A549 (cell line): ENCODE data around the gene BTBD16. TPM values are rescaled to one million over a fixed set of nuclear protein-coding genes. Genes with fewer than 3 reads are reported as not detected.

ENCODE experiments used
- ATAC-seq, 2 experiments: fragments of 200-7000 bp in 1 of 2; fragments of >200 bp in 1 of 2; cut with Nextera tagmentation in 1 of 2; cut with Tn5 transposase in 1 of 2; 3 replicates each; pipeline versions ENCODE4 v1.8.0 to v1.9.1; 2018 to 2020; ENCODE audit warnings: mild to moderate bottlenecking in 1 of 2, moderate library complexity in 1 of 2
- CTCF ChIA-PET: fragments of 300-600 bp; sonication (Branson Sonifier 250); formaldehyde crosslinking; extraction: SDS; loops from one replicate; lab custom pipeline; 2021; ENCODE audit warnings: antibody characterized with exemption, inconsistent platforms; lab: Yijun Ruan, JAX
- POLR2A ChIA-PET: fragments of 350-600 bp; formaldehyde crosslinking; extraction: SDS; loops from one replicate; lab custom pipeline; 2021; ENCODE audit warnings: antibody characterized with exemption, inconsistent platforms; lab: Yijun Ruan, JAX
- DNase-seq, 2 experiments: peaks; one replicate each; pipeline versions ENCODE4 v3.0.0 to v3.0.0-alpha.2; 2011 to 2016; ENCODE audit warnings: low read depth in 1 of 2, low spot score in 1 of 2
- FAIRE-seq: peaks from 2 replicates; lab custom pipeline; 2011; peaks lifted over from hg19 to GRCh38; lab: Jason Lieb, UNC
- H3K27ac ChIP-seq, 2 experiments: fragments of >200 bp; sonication (Bioruptor Twin); formaldehyde crosslinking; 3 replicates each; pipeline ENCODE4 v1.5.1; 2016 to 2017
- H3K4me1 ChIP-seq: fragments of >200 bp; sonication (Bioruptor Twin); formaldehyde crosslinking; 3 replicates; pipeline ENCODE4 v1.6.1; 2016
- H3K4me2 ChIP-seq: fragments of >200 bp; sonication (Bioruptor Twin); formaldehyde crosslinking; 3 replicates; pipeline ENCODE4 v1.6.1; 2016
- H3K4me3 ChIP-seq: fragments of >200 bp; sonication (Bioruptor Twin); formaldehyde crosslinking; 3 replicates; pipeline ENCODE4 v1.5.1; 2016
- H3K9me3 ChIP-seq: fragments of >200 bp; sonication (Bioruptor Twin); formaldehyde crosslinking; 3 replicates; pipeline ENCODE4 v1.6.1; 2016
- ATOH8 ChIP-seq: fragments of 250-450 bp; sonication (Bioruptor Pico); IDR thresholded peaks from 2 replicates; pipeline ENCODE4 v1.5.0; 2020; ENCODE audit warnings: low read depth, mild to moderate bottlenecking, moderate library complexity
- CBX2 ChIP-seq: fragments of 200-600 bp; sonication (generic); IDR thresholded peaks from 2 replicates; pipeline ENCODE4 v1.6.1; 2016; ENCODE audit warnings: low read depth, mild to moderate bottlenecking, borderline replicate concordance
- CTCF ChIP-seq: fragments of >200 bp; sonication (Bioruptor Twin); formaldehyde crosslinking; IDR thresholded peaks from 3 replicates; pipeline ENCODE4 v1.5.1; 2016
- FOSL2 ChIP-seq, 2 experiments: fragments of 450-650 bp in 1 of 2; fragments of >200 bp in 1 of 2; sonication (Bioruptor Twin) in 1 of 2; formaldehyde crosslinking; IDR thresholded peaks; 2 replicates each; pipeline versions ENCODE4 v1.5.0 to v1.6.1; 2016 to 2020; ENCODE audit warnings: mild to moderate bottlenecking in 1 of 2, moderate library complexity in 1 of 2
- FOXS1 ChIP-seq: fragments of 250-450 bp; sonication (Bioruptor Pico); IDR thresholded peaks from 2 replicates; pipeline ENCODE4 v1.5.0; 2020; ENCODE audit warnings: mild to moderate bottlenecking, moderate library complexity
- HDAC2 ChIP-seq: fragments of 200-600 bp; sonication (generic); IDR thresholded peaks from 2 replicates; pipeline ENCODE4 v1.6.1; 2016
- HOXB13 ChIP-seq: fragments of 250-450 bp; sonication (Bioruptor Pico); IDR thresholded peaks from 2 replicates; pipeline ENCODE4 v1.5.0; 2020; ENCODE audit warnings: low read depth, mild to moderate bottlenecking, moderate library complexity
- MAFK ChIP-seq: fragments of 450-650 bp; IDR thresholded peaks from 2 replicates; pipeline ENCODE4 v1.6.1; 2014; ENCODE audit not compliant: partially characterized antibody
- MYC ChIP-seq: IDR thresholded peaks from 2 replicates; pipeline ENCODE4 v1.6.1; 2012; ENCODE audit warnings: mild to moderate bottlenecking, inconsistent platforms, low read length, improper control_type of control experiment, borderline replicate concordance
- NPAS2 ChIP-seq: fragments of 250-450 bp; sonication (Bioruptor Pico); IDR thresholded peaks from 2 replicates; pipeline ENCODE4 v1.8.0; 2022; ENCODE audit warnings: mild to moderate bottlenecking, moderate library complexity, borderline replicate concordance
- POLR2AphosphoS2 ChIP-seq: conservative IDR thresholded peaks from 2 replicates; pipeline ENCODE4 v1.6.1; 2012; ENCODE audit warnings: low read length, improper control_type of control experiment, inconsistent platforms
- RFX5 ChIP-seq: fragments of 450-650 bp; IDR thresholded peaks from 2 replicates; pipeline ENCODE4 v1.7.1; 2014; ENCODE audit warnings: antibody characterized with exemption, mild to moderate bottlenecking, moderate library complexity
- SREBF2 ChIP-seq: fragments of 450-650 bp; IDR thresholded peaks from 2 replicates; pipeline ENCODE4 v1.6.1; 2014; ENCODE audit warnings: mild to moderate bottlenecking, moderate library complexity
- TP53 ChIP-seq: fragments of 250-450 bp; sonication (Bioruptor Pico); IDR thresholded peaks from 2 replicates; pipeline ENCODE4 v1.5.0; 2021; ENCODE audit warnings: mild to moderate bottlenecking, moderate library complexity
- ZFP36 ChIP-seq: fragments of 450-650 bp; IDR thresholded peaks from 2 replicates; pipeline ENCODE4 v1.6.1; 2014; ENCODE audit warnings: borderline replicate concordance; ENCODE audit not compliant: partially characterized antibody
- ZNF302 ChIP-seq: fragments of 250-450 bp; sonication (Bioruptor Pico); IDR thresholded peaks from 2 replicates; pipeline ENCODE4 v1.9.0; 2021; ENCODE audit warnings: inconsistent platforms, mild to moderate bottlenecking, moderate library complexity
- WGBS: methylation state at CpG from one replicate; pipeline ENCODE4 v1.1.6; 2017; ENCODE audit errors: missing lambda C conversion rate; 5-methylcytosine and 5-hydroxymethylcytosine counted together
- polyA plus RNA-seq, 4 experiments: library from polyadenylated mRNA; depleted of rRNA in 3 of 4; stranded (reverse); fragments of >200 nt; fragmentation: RNase III in 1 of 4; extraction: RNeasy Plus Mini Kit Qiagen cat#74134 plus additional on column Dnase treatment in 1 of 4; gene quantifications; 2 replicates in 3 of 4; 3 replicates in 1 of 4; pipeline ENCODE4 v1.2.3, GENCODE V29; 2011 to 2017

The BTBD16 gene
- polyA plus RNA-seq, 2 of the 4 experiments (the other 2 are of a cell fraction): 0.32 to 2.1 TPM

- no peaks in the 10 kb centered on the region for H3K9me3 ChIP-seq
- POLR2A ChIA-PET: no interaction called here
- no peak overlapping the region for H3K4me3 ChIP-seq
- CTCF ChIA-PET: interaction anchor here (1.1 kb wide), 1 partner anchor 292 kb away, joined by 5 read pairs; no protein-coding TSS in a partner anchor
- FAIRE-seq: no peak
- 90% methylated on average over 10 of the region's 10 CpGs for WGBS
- TF ChIP-seq POLR2AphosphoS2: no peak; the same call in 1 of the 2 replicates
- no peak for TF ChIP-seq SREBF2
- no peak for TF ChIP-seq MAFK
- no peak for TF ChIP-seq CBX2
- TF ChIP-seq CTCF: no peak
- no peak for TF ChIP-seq ZNF302 (CRISPR knock-in tag)
- no peak for TF ChIP-seq NPAS2 (CRISPR knock-in tag)
- no peak for TF ChIP-seq HDAC2
- TF ChIP-seq RFX5: no peak
- TF ChIP-seq, all 56 proteins: peak for 0
- no peak for ATAC-seq
- Histone ChIP-seq H3K4me2 (no peak overlapping the region), H3K4me1 (peaks cover 10% of the 10 kb centered on the region), H3K27ac (no peak overlapping the region)
- no peak for DNase-seq
Measured at GRCh38 chr10:122273966-122274545, 3.0 kb downstream of the BTBD16 start.

- FAIRE-seq: no peak
- H3K4me3 ChIP-seq: no peak overlapping the region
- CTCF ChIA-PET: interaction anchor here (0.8 to 5.2 kb wide), 6 partner anchors 9 to 289 kb away, joined by 3 to 27 read pairs (median 7); no protein-coding TSS in a partner anchor
- peak; percentile 50 to 71 for DNase-seq
- WGBS: 95% methylated on average over 6 of the region's 6 CpGs
- POLR2A ChIA-PET: no interaction called here
- H3K4me2 ChIP-seq: no peak overlapping the region
- H3K27ac ChIP-seq: no peak overlapping the region
- TF ChIP-seq ZFP36 (no peak), FOSL2 (IDR thresholded peaks at IDR 0.05) (no peak), FOSL2 (CRISPR knock-in tag; IDR thresholded peaks at IDR 0.05) (peak; percentile 29; the same call in 1 of the 2 replicates)
- H3K4me1 ChIP-seq: peaks cover 10% of the 10 kb centered on the region
- H3K9me3 ChIP-seq: no peaks in the 10 kb centered on the region
- ATAC-seq: peak; percentile 81 to 86; a peak in 5 of 6 replicates
Measured at GRCh38 chr10:122276611-122277208, 5.6 kb downstream of the BTBD16 start.

- H3K4me2 ChIP-seq: no peak overlapping the region
- H3K4me3 ChIP-seq: no peak overlapping the region
- no peaks in the 10 kb centered on the region for H3K9me3 ChIP-seq
- H3K27ac ChIP-seq: no peak overlapping the region
- no peak for ATAC-seq
- DNase-seq: no peak
- ChIA-PET CTCF (interaction anchor here (0.8 to 5.2 kb wide), 6 partner anchors 10 to 288 kb away, joined by 3 to 27 read pairs (median 5); no protein-coding TSS in a partner anchor), POLR2A (no interaction called here)
- 88% methylated on average over 10 of the region's 10 CpGs for WGBS
- TF ChIP-seq CBX2 (no peak), MYC (no peak), TP53 (CRISPR knock-in tag) (no peak), HDAC2 (no peak), FOXS1 (CRISPR knock-in tag) (no peak), ATOH8 (CRISPR knock-in tag) (no peak), CTCF (no peak), ZNF302 (CRISPR knock-in tag) (no peak), HOXB13 (no peak)
- no peak for FAIRE-seq
- H3K4me1 ChIP-seq: peaks cover 10% of the 10 kb centered on the region
Measured at GRCh38 chr10:122277526-122278136, 6.5 kb downstream of the BTBD16 start.
